Duodenal mucosa (tissue), 2 donors: ENCODE results near the gene MRGPRX4.
"Not testable (repeated sequence)": the region's sequence is repeated elsewhere in the genome, so short reads cannot be mapped to it uniquely, and the experiment has no call there.

Experiments
- H3K27ac ChIP-seq: one replicate; pipeline ENCODE4 v1.7.0; 2013; ENCODE audit warnings: low read depth, low read length
- H3K27me3 ChIP-seq, 2 donors: one replicate each; pipeline ENCODE4 v1.7.0; 2013; ENCODE audit warnings: low read length in 2 of 2, control low read depth in 1 of 2; ENCODE audit not compliant: insufficient read depth in 2 of 2, control insufficient read depth in 1 of 2
- H3K36me3 ChIP-seq, 2 donors: one replicate each; pipeline ENCODE4 v1.7.0; 2013; ENCODE audit warnings: low read length in 2 of 2, control low read depth in 1 of 2; ENCODE audit not compliant: insufficient read depth in 2 of 2, control insufficient read depth in 1 of 2
- H3K4me1 ChIP-seq, 2 donors: one replicate each; pipeline ENCODE4 v1.7.0; 2013; ENCODE audit warnings: low read length in 2 of 2, control low read depth in 1 of 2; ENCODE audit not compliant: insufficient read depth in 2 of 2, control insufficient read depth in 1 of 2
- H3K4me3 ChIP-seq, 2 donors: one replicate each; pipeline ENCODE4 v1.7.0; 2013; ENCODE audit warnings: low read length in 2 of 2, low read depth in 1 of 2
- H3K9ac ChIP-seq, 2 donors: one replicate each; pipeline ENCODE4 v1.7.0; 2013; ENCODE audit warnings: low read length in 2 of 2, low read depth in 1 of 2
- H3K9me3 ChIP-seq, 2 donors: one replicate each; pipeline ENCODE4 v1.7.0; 2013; ENCODE audit warnings: low read length in 2 of 2, control low read depth in 1 of 2; ENCODE audit not compliant: control insufficient read depth in 1 of 2

The MRGPRX4 gene

DNA sequence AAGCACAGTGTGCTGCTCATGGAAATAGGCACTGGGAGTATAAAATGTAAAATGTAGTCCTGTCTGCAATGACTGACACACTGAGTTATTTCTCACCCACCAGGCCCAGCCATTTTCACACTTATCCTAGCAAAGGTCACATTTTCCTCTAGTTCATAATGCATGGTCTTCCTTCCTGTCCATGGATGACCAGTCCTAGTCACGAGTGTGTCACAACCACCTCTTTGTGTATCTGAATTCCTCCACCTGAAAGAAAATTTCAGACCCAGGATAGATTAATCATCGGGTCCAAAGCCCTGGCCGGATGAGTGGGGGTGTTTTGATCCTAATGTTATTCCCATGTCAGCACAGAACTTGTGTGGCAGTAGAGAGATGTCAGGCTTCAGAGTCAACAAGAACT, at the start of gene MRGPRX4:
Gene MRGPRX4 (plus strand): TSS at position 172 of the 400 bp plus-strand sequence. CDS start 420 bp downstream, outside the sequence.
- H3K4me1 ChIP-seq: no peaks in the 10 kb centered on the region
- H3K27ac ChIP-seq: no peak within 1 kb of the TSS
- peaks cover 0 to 6% of the 10 kb centered on the region in 2 donors for H3K27me3 ChIP-seq
- H3K9me3 ChIP-seq: no peaks in the 10 kb centered on the region
- H3K9ac ChIP-seq: no peak within 1 kb of the TSS
- H3K36me3 ChIP-seq: no peaks in the 10 kb centered on the region
- H3K4me3 ChIP-seq: no peak within 1 kb of the TSS

DNA sequence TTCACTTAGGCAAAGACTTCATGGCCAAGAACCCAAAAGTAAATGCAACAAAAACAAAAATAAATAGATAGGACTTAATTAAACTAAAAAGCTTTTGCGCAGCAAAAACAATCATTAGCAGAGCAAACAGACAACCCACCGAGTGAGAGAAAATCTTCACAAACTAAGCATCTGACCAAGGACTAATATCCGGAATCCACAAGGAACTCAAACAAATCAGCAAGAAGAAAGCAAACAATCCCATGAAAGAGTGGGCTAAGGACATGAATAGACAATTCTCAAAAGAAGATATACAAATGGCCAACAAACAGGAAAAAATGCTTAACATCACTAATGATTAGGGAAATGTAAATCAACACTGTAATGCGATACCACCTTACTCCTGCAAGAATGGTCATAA, 41.5 kb upstream of the MRGPRX4 start:
- H3K36me3 ChIP-seq, H3K9ac ChIP-seq, H3K27me3 ChIP-seq, H3K4me1 ChIP-seq, H3K4me3 ChIP-seq, H3K9me3 ChIP-seq, H3K27ac ChIP-seq: not testable (repeated sequence)

DNA sequence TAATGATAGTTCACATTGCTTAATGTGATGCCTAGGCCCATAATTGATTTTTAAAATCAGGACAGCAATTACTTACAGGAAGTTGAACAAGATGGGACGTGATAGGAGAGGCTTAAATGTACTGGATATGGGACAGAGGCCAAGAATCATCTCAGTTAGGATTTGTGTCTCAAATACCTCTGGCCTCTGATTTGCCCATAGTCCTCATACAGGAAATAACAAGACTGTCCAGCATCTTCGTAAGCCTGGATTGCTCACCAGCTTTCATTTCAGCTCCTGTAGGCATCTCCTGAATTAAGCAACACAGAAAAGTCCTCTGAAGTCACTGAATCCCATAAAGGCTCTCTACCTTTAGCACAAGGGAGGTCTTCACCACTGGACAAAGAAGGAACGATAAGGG, 40.3 kb upstream of the MRGPRX4 start, which contains the start of gene MRGPRX3:
Gene MRGPRX3 (plus strand): TSS at position 231 of the 400 bp plus-strand sequence. CDS start 4,632 bp downstream, outside the sequence.
- Histone ChIP-seq H3K36me3 (no peaks in the 10 kb centered on the region), H3K27me3 (no peaks in the 10 kb centered on the region), H3K9me3 (no peaks in the 10 kb centered on the region), H3K9ac (no peak within 1 kb of the TSS), H3K27ac (no peak within 1 kb of the TSS), H3K4me1 (no peaks in the 10 kb centered on the region), H3K4me3 (no peak within 1 kb of the TSS)

DNA sequence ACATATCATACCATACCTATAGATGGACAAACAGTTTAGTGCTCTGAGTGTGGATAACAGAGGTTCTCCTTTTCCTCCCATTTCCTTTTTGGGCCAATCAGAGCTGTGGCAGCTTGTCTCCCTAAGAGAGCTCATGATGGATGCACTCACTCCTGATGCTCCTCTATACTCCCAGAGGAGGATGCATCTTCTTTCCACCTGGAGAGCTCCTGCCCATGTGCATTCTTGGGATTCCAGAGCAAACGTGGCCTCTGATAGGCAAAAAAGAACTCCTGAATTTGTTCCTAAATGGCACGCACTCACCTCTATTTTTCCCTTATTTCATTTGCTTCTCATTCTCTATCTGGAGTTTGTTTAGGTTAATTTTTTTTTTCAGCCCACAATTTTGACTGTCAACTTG, 37.3 kb upstream of the MRGPRX4 start:
- H3K9ac ChIP-seq: no peak overlapping the region
- H3K27ac ChIP-seq: no peak overlapping the region

DNA sequence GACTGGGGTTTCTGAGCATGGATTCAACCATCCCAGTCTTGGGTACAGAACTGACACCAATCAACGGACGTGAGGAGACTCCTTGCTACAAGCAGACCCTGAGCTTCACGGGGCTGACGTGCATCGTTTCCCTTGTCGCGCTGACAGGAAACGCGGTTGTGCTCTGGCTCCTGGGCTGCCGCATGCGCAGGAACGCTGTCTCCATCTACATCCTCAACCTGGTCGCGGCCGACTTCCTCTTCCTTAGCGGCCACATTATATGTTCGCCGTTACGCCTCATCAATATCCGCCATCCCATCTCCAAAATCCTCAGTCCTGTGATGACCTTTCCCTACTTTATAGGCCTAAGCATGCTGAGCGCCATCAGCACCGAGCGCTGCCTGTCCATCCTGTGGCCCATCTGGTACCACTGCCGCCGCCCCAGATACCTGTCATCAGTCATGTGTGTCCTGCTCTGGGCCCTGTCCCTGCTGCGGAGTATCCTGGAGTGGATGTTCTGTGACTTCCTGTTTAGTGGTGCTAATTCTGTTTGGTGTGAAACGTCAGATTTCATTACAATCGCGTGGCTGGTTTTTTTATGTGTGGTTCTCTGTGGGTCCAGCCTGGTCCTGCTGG, 35.3 kb upstream of the MRGPRX4 start:
- Histone ChIP-seq H3K9me3 (no peaks in the 10 kb centered on the region), H3K27ac (no peak overlapping the region), H3K9ac (no peak overlapping the region), H3K4me1 (no peaks in the 10 kb centered on the region), H3K36me3 (no peaks in the 10 kb centered on the region), H3K27me3 (no peaks in the 10 kb centered on the region), H3K4me3 (no peak overlapping the region)

More for the DNA sequence above, 37.3 kb upstream of the MRGPRX4 start:
- H3K36me3 ChIP-seq: no peaks in the 10 kb centered on the region
- H3K4me1 ChIP-seq: no peaks in the 10 kb centered on the region
- H3K9me3 ChIP-seq: no peaks in the 10 kb centered on the region
- no peaks in the 10 kb centered on the region for H3K27me3 ChIP-seq
- H3K4me3 ChIP-seq: no peak overlapping the region

DNA sequence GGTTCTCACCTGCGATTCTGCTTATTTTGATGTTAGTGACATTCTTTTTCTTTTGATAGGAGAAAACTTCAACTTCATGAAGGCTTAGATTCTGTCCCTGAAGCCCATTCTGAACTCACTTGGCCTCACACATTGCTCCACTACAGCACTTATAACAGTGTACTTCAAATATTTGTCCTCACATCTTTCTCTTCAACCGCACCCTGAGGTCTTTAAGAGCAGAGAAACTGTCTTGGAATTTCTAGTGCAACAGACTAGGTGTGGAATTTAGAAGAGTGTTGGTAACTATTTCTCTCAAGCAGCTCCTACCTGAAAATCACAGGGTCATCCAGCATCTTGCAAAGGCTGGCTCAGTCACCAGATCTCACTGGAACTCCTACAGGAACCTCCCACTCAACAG, 32.5 kb upstream of the MRGPRX4 start:
- Histone ChIP-seq H3K27ac (no peak overlapping the region), H3K9me3 (no peaks in the 10 kb centered on the region), H3K4me1 (no peaks in the 10 kb centered on the region), H3K27me3 (no peaks in the 10 kb centered on the region), H3K9ac (no peak overlapping the region), H3K4me3 (no peak overlapping the region), H3K36me3 (no peaks in the 10 kb centered on the region)

DNA sequence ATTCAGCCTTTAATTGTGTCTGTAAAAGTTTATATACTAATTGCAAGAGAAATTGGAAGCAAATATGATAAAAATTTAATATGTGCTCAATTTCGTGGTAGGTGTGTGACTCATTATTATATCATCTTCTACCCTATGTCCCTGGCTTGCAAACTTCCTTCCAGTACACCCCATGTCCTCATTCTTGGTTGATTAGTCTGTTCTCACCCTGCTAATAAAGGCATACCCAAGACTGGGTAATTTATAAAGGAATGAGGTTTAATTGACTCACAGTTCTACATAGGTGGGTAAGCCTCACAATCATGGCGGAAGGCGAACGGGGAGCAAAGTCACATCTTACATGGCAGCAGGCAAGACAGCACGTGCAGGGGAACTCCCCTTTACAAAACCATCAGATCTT, 28.4 kb upstream of the MRGPRX4 start:
- H3K4me1 ChIP-seq: no peaks in the 10 kb centered on the region
- no peaks in the 10 kb centered on the region for H3K36me3 ChIP-seq
- H3K9ac ChIP-seq: no peak overlapping the region
- H3K27ac ChIP-seq: no peak overlapping the region
- H3K4me3 ChIP-seq: no peak overlapping the region
- H3K27me3 ChIP-seq: no peaks in the 10 kb centered on the region
- H3K9me3 ChIP-seq: no peaks in the 10 kb centered on the region

DNA sequence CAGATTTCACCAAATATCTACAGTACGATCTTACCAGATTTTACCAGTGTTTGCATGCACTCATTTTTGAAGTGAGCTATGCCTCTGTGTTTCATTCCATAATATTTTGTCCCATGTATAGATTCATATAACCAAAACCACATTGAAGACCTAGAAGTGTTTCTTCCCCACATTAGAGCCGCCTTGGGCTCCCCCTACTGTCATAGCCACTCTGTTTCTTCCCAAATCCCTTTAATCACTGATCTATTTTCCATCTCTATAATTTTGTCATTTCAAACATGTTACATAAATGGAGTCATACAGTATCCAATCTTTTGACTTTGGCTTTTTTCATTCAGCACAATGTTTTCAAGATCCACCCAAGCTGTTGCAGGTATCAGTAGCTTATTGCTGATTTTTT, 27.6 kb upstream of the MRGPRX4 start:
- Histone ChIP-seq H3K36me3 (no peaks in the 10 kb centered on the region), H3K27ac (no peak overlapping the region), H3K9ac (no peak overlapping the region), H3K4me1 (no peaks in the 10 kb centered on the region), H3K9me3 (no peaks in the 10 kb centered on the region), H3K4me3 (no peak overlapping the region), H3K27me3 (no peaks in the 10 kb centered on the region)

DNA sequence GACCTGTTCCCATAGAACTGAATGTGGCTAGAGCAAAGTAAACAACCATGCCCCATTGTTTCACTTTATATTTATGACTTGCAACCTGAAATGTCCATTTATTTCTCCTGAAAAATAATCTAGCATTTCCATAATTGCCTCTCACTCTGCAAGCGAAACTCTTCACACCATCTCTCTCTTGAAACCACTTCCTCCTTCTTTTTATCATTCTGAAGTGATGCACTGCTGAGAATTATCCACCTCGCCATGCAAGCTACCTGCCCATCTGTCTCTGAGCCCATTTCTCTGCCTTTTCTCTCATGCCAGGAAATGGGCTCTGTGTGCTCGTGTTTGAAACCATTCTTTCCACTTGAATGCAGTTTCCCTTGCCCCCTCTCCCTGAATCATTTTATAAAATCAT, 26.8 kb upstream of the MRGPRX4 start:
- Histone ChIP-seq H3K9me3 (no peaks in the 10 kb centered on the region), H3K27me3 (no peaks in the 10 kb centered on the region), H3K4me1 (no peaks in the 10 kb centered on the region), H3K4me3 (no peak overlapping the region), H3K27ac (no peak overlapping the region), H3K9ac (no peak overlapping the region), H3K36me3 (no peaks in the 10 kb centered on the region)

DNA sequence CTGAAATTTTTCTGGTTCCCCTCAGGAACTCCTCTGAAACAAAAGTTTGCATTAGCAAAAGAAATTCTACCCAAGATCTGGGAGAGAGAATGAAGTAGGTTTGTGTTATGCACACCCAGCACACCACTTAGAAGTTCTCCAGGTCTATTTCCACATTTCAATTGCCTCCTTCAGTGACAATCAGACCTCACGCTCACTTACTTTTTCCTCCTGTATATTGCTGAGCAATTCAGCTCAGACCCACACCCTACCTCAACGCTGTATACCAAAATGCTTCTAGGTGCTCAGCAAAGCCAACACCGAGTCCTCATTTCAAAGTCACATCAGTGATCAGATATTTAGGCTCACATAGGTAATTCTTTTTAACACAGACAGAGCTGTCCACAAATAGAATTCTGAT, 21.1 kb upstream of the MRGPRX4 start:
- Histone ChIP-seq H3K4me3 (no peak overlapping the region), H3K36me3 (no peaks in the 10 kb centered on the region), H3K9ac (no peak overlapping the region), H3K9me3 (no peaks in the 10 kb centered on the region), H3K27me3 (no peaks in the 10 kb centered on the region), H3K4me1 (no peaks in the 10 kb centered on the region), H3K27ac (no peak overlapping the region)

DNA sequence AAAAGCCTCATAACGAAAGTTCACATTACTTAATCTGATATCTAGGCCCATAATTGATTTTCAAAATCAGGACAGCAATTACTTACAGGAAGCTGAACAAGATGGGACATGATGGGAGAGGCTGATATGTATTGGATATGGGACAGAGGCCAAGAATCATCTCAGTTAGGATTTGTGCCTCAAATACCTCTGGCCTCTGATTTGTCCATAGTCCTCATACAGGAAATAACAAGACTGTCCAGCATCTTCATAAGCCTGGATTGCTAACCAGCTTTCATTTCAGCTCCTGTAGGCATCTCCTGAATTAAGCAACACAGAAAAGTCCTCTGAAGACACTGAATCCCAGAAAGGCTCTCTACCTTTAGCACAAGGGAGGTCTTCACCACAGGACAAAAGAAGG, 4.3 kb upstream of the MRGPRX4 start:
- H3K9me3 ChIP-seq: no peaks in the 10 kb centered on the region
- no peak overlapping the region for H3K27ac ChIP-seq
- no peak overlapping the region for H3K9ac ChIP-seq
- H3K27me3 ChIP-seq: no peaks in the 10 kb centered on the region
- no peaks in the 10 kb centered on the region for H3K4me1 ChIP-seq
- H3K36me3 ChIP-seq: no peaks in the 10 kb centered on the region
- H3K4me3 ChIP-seq: no peak overlapping the region
